Kidney (tissue), 14 donors: ENCODE data around the gene RYR2. TPM values are rescaled to one million over a fixed set of nuclear protein-coding genes. Genes with fewer than 3 reads are reported as not detected.

ENCODE experiments used
- DNase-seq, 5 donors: peaks; one replicate each; pipeline ENCODE4 v3.0.0-alpha.2; 2013 to 2020
- FAIRE-seq: peaks from 2 replicates; lab custom pipeline; 2012; peaks lifted over from hg19 to GRCh38; lab: Jason Lieb, UNC
- H3K27ac ChIP-seq, 2 donors: one replicate each; pipeline ENCODE4 v1.7.0; 2013; ENCODE audit warnings: low read depth in 2 of 2, low read length in 2 of 2, inconsistent platforms in 1 of 2
- H3K27me3 ChIP-seq: one replicate; pipeline ENCODE4 v1.7.1; 2013; ENCODE audit warnings: low read length, inconsistent platforms; ENCODE audit not compliant: control insufficient read depth, insufficient read depth
- H3K36me3 ChIP-seq, 3 donors: one replicate each; pipeline versions ENCODE4 v1.7.0 to v1.7.1; 2013; ENCODE audit warnings: low read length in 3 of 3, control low read depth in 1 of 3, inconsistent platforms in 1 of 3; ENCODE audit not compliant: insufficient read depth in 3 of 3, control insufficient read depth in 2 of 3
- H3K4me1 ChIP-seq, 3 donors: one replicate each; pipeline versions ENCODE4 v1.7.0 to v1.7.1; 2013; ENCODE audit warnings: low read length in 3 of 3, inconsistent platforms in 1 of 3, low read depth in 1 of 3; ENCODE audit not compliant: control insufficient read depth in 2 of 3, insufficient read depth in 2 of 3
- H3K4me3 ChIP-seq, 3 donors: one replicate each; pipeline versions ENCODE4 v1.7.0 to v1.8.1; 2013; ENCODE audit warnings: low read length in 3 of 3, control low read depth in 1 of 3, inconsistent platforms in 1 of 3
- H3K9ac ChIP-seq, 3 donors: one replicate each; pipeline versions ENCODE4 v1.7.0 to v1.7.1; 2013; ENCODE audit warnings: low read length in 3 of 3, control low read depth in 1 of 3, inconsistent platforms in 1 of 3
- H3K9me3 ChIP-seq, 3 donors: one replicate each; pipeline versions ENCODE4 v1.7.0 to v1.7.1; 2013; ENCODE audit warnings: low read length in 3 of 3, control low read depth in 1 of 3, inconsistent platforms in 1 of 3; ENCODE audit not compliant: control insufficient read depth in 2 of 3, insufficient read depth in 1 of 3
- CTCF ChIP-seq: IDR thresholded peaks from 3 replicates; pipeline ENCODE4 v1.5.1; 2012; ENCODE audit warnings: mild to moderate bottlenecking, moderate library complexity, borderline replicate concordance; ENCODE audit not compliant: insufficient read depth; ENCODE audit errors: extremely low read depth
- intact Hi-C: fragments of 100-400 bp; cut with DNase I; formaldehyde crosslinking; loops from one replicate; pipeline ENCODE4 v1.11.1; 2022
- polyA plus RNA-seq: library from polyadenylated mRNA; stranded (reverse); fragments of 350-450 nt; fragmentation: Illumina TruSeq; extraction: RNeasy Lipid Tissue Mini Kit (QIAGEN cat#74804); gene quantifications from one replicate; pipeline ENCODE4 v1.2.3, GENCODE V29; 2014; ENCODE audit warnings: low read depth, low replicate concordance; ENCODE audit not compliant: insufficient read depth
- total RNA-seq: library from RNA; stranded (reverse); fragmentation: NEBNext Ultra II Directional; extraction: Animal tissue kit (Norgen Biotek cat#: 25700); gene quantifications from one replicate; pipeline ENCODE4 v1.2.1, GENCODE V29; 2021
- donor health status: control.
- donor health status: control.
- donor health status: control.
- donor health status: control.
- donor health status: control.
- donor health status: DM: yes; HTN: yes; CAD: no.
- donor health status: Normal renal cell carcinoma (clear cell type).

Gene RYR2
- total and polyA plus RNA-seq, 2 donors from 2014 or later, result 0.28 to 0.60 TPM

DNA sequence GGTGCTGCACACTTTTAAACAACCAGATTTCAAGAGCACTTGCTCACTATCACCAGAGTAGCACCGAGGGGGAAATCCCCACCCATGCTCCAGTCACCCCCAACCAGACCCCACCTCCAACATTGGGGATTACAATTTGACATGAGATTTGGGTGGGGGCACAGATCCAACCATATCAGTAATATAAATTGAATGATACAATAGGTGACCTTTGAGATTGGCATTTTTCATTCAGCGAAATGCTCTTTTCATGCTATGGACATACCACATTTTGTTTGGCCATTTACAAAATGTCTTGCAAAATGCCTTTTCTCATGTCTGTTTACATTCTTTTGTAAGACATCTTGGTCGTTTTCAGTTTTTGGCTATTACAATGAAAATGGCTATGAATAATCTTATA lies 23.9 kb downstream of the RYR2 start:
- Histone ChIP-seq H3K9me3 (no peaks in the 10 kb centered on the region), H3K36me3 (no peaks in the 10 kb centered on the region), H3K27ac (no peak overlapping the region), H3K4me3 (no peak overlapping the region), H3K27me3 (no peaks in the 10 kb centered on the region), H3K4me1 (no peaks in the 10 kb centered on the region), H3K9ac (no peak overlapping the region)
- DNase-seq (no peak), FAIRE-seq (no peak)
- intact Hi-C loops, result no loop called here
- TF ChIP-seq CTCF, result no peak

- intact Hi-C loops, result no loop called here
- Histone ChIP-seq H3K36me3 (no peaks in the 10 kb centered on the region), H3K9ac (no peak overlapping the region), H3K4me3 (no peak overlapping the region), H3K4me1 (no peaks in the 10 kb centered on the region), H3K9me3 (no peaks in the 10 kb centered on the region), H3K27me3 (no peaks in the 10 kb centered on the region), H3K27ac (no peak overlapping the region)
- no peak for DNase-seq
- FAIRE-seq, result no peak
- no peak for TF ChIP-seq CTCF
Measured at GRCh38 chr1:237070519-237070918, 28.5 kb downstream of the RYR2 start.

DNA sequence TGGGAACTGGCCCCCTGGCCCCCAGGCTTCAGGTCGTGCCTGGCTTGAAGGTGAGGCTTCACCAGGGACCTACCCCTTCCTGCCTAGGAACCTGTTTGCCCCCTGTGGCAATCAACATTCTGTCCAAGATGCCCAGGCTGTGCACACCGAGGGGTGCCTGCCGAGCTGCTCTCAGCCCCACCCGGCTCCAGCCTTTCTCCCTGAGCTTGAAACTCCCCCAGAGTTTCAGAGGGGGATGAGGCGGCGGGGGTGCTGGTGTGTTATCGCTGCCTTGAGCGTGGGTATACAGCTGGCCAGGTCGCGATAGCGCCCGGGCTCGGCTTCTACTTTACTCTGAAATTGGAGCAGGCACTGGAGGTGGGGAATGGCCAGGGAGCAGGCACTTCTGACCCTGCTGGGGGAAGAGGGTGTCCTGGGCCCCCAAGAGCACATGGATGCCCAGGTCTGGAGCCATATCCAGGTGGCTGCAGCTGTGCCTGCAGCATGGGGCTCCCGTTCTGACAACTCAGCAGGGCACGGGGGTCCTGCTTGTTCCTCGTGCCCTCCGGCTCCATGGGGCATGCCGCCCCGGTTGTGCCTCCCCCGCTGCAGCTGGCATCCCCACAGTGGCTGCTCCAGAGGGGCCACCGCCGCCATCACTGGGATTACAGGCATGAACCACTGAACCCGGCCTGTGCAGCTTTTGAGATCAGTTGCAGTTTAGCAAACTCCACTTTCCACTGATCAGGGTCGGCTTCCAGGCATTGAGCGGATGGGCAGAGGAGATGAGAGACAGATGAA lies 29.8 kb downstream of the RYR2 start:
- H3K36me3 ChIP-seq, result no peaks in the 10 kb centered on the region
- no peak overlapping the region for H3K27ac ChIP-seq
- no peaks in the 10 kb centered on the region for H3K9me3 ChIP-seq
- H3K27me3 ChIP-seq, result no peaks in the 10 kb centered on the region
- DNase-seq (peak in 1 of 5 donors; percentile 56), FAIRE-seq (no peak)
- H3K9ac ChIP-seq, result no peak overlapping the region
- intact Hi-C loops, result no loop called here
- TF ChIP-seq CTCF, result no peak
- no peaks in the 10 kb centered on the region for H3K4me1 ChIP-seq
- H3K4me3 ChIP-seq, result no peak overlapping the region
